Fibroblast of pulmonary artery (primary cell): Measurements from ENCODE around the gene XYLT1.

ENCODE experiments used
- DNase-seq: peaks from one replicate; pipeline ENCODE4 v3.0.0-alpha.2; 2010; ENCODE audit warnings: low read depth
- H3K4me3 ChIP-seq: replicated peaks from 2 replicates; pipeline ENCODE4 v1.5.1; 2011; ENCODE audit warnings: low read depth, mild to moderate bottlenecking, control low read depth, low read length, moderate library complexity
- CTCF ChIP-seq: IDR thresholded peaks from 2 replicates; pipeline ENCODE4 v1.5.1; 2011; ENCODE audit warnings: mild to moderate bottlenecking, control low read depth, low read length, inconsistent platforms; ENCODE audit errors: missing control alignments

XYLT1 gene

DNA sequence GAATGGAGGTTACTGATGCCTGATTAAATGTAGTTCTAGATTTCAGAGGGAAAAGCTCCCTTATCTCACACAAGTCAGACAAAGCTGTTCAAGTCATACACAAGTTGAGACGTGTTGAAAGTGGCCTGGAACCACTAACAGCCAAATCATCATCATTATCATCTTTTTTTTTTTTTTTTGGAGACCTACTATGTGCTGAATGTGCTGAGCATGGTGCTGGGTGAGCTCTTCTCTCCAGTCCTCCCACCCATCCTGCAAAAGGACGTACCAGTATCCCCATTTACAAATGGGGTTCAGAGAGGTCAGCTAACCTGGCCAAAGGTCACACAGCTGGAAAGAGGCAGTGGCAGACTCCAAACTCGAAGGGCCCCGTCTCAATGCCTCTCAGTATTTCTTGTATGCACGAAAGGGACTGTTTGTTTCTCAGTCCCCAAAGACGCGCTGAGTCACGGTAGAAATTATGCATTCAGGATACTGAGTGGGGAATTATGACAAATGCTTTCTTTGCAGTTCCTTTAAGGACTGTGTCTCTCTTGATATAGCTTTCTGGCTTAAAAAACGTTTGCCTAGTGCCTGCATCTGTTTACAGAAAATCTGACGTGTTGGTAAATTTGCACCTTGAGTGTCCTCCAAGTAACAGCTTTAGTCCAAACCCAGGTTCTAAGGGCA, 235.5 kb downstream of the XYLT1 start:
- no peak overlapping the region for H3K4me3 ChIP-seq
- TF ChIP-seq CTCF: no peak
- no peak for DNase-seq

- H3K4me3 ChIP-seq: no peak overlapping the region
- TF ChIP-seq CTCF: no peak
- DNase-seq: no peak
Measured at GRCh38 chr16:17233318-17234002, 237.3 kb downstream of the XYLT1 start.

DNA sequence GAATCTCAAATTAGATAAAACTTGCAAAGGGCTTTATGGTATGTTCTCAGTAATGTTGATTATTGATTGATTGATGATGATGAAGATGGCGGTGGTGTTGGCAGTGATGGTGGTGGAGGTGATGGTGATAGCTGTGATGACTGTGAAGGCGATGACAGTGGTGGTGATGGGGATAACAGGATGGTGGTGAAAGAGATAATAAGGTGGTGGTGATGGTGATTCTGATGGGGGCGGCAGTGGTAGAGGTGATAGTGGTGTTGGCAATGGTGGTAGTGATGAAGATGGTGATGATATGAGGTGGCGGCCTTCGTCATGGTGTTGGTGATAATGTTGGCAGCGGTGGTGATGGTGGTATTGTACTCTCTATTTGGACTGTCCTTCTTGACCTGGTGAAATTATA, 238.3 kb downstream of the XYLT1 start:
- H3K4me3 ChIP-seq: no peak overlapping the region
- DNase-seq: no peak
- no peak for TF ChIP-seq CTCF

GRCh38 chr16:17231972-17232371, 238.8 kb downstream of the XYLT1 start:
- H3K4me3 ChIP-seq: no peak overlapping the region
- TF ChIP-seq CTCF: no peak
- no peak for DNase-seq

DNA sequence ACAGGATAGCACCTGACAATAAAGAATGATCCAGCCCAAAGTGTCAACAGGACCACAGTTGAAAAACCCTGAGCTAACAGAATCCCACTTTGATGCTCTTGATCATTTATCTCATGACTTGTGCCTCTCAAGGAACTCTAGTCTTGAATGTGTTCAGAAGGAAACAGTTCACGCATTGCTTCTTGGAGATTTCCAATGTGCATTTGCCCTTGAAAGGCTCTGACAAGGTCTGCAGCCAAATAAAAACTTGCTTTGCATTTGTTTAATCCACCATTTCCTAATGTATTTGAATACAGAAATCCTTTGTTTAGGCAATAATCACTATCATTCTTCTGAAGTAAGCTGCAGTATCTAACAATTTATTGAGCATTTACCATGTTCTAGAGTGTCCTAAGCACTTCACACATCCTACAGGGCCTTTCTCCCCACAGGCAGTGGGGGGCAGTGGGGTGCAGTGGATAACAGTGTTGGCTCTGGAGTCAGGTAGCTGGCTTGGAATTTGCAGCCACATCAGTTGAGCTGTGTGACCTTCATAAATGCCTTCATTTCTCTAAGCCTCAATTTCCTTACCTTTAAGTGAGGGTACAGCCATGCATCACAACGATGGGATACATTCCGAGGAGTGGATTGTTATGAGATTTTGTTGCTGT, 239.7 kb downstream of the XYLT1 start:
- DNase-seq: no peak
- H3K4me3 ChIP-seq: no peak overlapping the region
- TF ChIP-seq CTCF: no peak

GRCh38 chr16:17229766-17230165, 241.0 kb downstream of the XYLT1 start:
- no peak overlapping the region for H3K4me3 ChIP-seq
- DNase-seq: no peak
- TF ChIP-seq CTCF: no peak

DNA sequence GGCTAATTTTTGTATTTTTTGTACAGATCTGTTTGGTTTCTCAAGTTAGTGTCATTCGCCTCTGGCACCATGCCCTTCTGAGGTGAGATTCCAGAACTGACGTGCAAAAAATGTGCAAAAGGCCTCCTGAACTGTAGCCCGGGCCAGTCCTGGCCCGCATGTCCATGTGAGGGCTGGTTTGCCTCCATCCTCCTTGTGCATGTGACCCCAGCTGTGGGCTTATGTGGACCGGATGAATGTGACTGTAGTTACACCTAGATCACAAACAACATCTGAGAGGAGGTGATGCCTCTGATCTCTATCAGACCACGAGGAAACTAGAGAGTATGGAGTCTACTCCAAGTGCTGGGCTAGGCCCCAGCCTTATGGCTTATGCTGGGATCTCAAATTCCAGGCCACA, 241.6 kb downstream of the XYLT1 start:
- no peak overlapping the region for H3K4me3 ChIP-seq
- DNase-seq: no peak
- no peak for TF ChIP-seq CTCF
